Measurements from ENCODE around the gene LLGL2.

DNA sequence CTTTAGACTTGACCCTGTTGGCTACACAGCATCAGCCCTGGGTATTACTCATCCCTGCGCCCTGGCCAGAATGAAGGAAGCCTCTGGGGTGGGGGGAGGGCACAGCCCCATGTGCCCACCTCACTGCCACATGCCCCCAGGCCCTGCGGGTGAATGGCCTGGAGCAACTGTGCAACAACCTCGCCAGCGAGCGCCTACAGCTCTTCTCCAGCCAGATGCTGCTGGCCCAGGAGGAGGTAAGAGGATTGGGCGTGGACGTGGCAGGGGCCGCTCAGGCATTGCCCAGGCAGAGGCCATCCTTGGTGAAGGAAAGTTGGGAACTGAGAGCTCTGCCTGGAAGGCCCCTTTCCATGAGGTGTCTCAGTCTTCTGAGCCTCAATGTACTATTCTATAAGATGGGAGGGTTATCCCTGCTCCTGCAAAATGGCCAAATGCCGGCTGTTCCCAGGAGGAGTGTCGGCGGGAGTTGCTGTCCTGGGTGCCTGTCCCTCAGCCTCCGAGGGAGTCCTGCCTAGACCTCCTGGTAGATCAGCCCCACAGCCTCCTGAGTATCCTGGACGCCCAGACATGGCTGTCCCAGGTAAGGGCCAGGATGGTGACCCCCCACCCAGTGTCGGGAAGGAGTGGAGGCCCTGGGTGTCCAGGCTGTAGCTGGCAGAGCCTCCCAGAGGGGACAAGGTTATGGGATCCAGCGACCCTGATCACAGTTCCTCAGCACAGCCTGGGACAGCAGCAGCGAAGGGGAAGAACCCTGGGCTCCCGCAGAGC, 71.0 kb downstream of the LLGL2 start:
- TF ChIP-seq POLR2A (IDR thresholded peaks at IDR 0.05), result no peak
- TF ChIP-seq, protein P1, sequence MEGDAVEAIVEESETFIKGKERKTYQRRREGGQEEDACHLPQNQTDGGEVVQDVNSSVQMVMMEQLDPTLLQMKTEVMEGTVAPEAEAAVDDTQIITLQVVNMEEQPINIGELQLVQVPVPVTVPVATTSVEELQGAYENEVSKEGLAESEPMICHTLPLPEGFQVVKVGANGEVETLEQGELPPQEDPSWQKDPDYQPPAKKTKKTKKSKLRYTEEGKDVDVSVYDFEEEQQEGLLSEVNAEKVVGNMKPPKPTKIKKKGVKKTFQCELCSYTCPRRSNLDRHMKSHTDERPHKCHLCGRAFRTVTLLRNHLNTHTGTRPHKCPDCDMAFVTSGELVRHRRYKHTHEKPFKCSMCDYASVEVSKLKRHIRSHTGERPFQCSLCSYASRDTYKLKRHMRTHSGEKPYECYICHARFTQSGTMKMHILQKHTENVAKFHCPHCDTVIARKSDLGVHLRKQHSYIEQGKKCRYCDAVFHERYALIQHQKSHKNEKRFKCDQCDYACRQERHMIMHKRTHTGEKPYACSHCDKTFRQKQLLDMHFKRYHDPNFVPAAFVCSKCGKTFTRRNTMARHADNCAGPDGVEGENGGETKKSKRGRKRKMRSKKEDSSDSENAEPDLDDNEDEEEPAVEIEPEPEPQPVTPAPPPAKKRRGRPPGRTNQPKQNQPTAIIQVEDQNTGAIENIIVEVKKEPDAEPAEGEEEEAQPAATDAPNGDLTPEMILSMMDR (IDR thresholded peaks at IDR 0.05), result no peak
